ENCODE data around the gene PRDM1.
"Not testable (repeated sequence)": the region's sequence is repeated elsewhere in the genome, so short reads cannot be mapped to it uniquely, and the experiment has no call there.

PRDM1 gene

GRCh38 chr6:106134087-106134770 lies 48.1 kb downstream of the PRDM1 start:
- in situ Hi-C loops (cut with HindIII; ENCODE audit: low sequenced_read_pairs): no loop called here

DNA sequence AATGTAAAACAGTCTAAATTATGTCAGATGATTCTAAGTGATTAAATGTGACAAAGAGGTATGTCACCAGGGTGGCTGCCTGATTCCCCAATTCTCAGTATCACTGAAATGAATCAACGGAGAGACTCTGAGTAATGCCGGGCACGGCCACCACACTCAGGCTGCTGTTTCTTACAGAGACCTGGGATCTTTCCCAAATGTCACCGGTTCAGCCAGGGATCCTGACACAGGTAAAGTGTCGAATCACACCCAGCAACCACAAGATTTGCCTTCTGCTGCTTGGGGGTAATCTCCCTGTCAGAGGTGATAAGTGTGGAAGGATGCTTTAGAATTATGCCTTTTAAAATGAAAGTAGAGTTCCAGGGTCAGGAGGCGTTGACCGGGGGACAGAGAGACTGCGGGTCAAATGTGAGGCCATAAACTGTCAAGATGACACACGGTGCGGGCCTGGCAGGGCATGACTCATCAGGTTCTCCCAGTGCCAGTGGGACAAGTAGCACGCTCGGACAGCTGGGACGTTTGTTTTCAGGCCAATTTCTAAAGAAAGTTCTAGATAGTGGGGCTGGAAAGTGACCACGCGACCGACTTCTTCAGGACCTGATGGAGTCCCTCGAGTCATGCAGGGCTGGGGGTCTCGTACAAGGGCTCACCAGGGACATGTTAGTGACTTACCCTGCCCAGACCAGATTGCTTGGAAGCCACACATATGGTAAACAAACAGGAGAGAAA lies 48.9 kb downstream of the PRDM1 start:
- in situ Hi-C loops (cut with HindIII; ENCODE audit: low sequenced_read_pairs): no loop called here

- in situ Hi-C loops (cut with HindIII; ENCODE audit: low sequenced_read_pairs): no loop called here
Measured at GRCh38 chr6:106135911-106136571, 49.9 kb downstream of the PRDM1 start.

GRCh38 chr6:106136845-106137244 lies 50.7 kb downstream of the PRDM1 start:
- in situ Hi-C loops (cut with HindIII; ENCODE audit: low sequenced_read_pairs): no loop called here

DNA sequence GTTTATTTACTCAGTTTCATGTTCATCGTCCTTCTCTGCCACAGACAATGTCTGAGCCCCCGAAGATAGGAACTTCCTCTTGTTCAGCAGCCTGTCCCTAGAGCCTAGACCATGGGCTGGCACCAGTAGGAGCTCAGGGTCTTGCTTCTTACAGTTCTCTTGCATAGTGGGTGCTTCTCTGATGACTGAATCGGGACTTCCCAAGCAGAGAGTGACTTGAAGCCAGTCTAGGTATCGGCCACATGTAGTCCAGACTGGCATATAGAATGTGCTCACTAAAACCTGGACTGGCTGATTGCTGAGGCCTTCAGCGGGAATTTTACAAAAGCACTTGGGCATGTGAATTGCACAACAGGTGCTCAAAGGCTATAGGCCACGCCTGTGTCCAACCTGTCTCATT lies 52.0 kb downstream of the PRDM1 start:
- in situ Hi-C loops (cut with HindIII; ENCODE audit: low sequenced_read_pairs): no loop called here

- in situ Hi-C loops (cut with HindIII; ENCODE audit: low sequenced_read_pairs): no loop called here
Measured at GRCh38 chr6:106141441-106142237, 55.5 kb downstream of the PRDM1 start.

DNA sequence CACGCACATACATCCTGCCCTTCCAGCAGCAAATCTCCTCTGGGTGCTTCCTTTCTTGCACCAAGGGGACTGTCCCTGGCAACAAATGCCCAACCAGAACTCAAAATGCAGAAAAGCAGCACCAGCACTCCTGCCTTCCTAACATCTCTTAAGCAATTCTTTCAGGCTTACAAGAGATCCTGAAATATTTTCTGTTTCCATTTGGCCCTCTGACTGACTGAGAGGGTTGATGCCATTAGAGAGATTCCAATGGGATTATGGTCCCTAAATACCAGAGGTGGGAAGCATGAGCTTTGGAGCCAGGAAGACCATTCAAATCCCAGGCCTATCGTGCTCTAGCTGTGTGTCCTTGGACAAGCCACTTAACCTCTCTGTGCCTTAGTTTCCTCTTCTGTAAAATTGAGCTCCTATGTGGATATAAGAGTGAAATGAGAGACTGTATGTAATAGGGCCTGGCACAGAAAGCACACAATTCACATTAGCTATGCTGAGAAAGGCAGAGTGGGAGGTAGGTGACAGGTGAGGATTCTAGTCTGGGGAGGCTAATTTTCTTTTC lies 56.8 kb downstream of the PRDM1 start:
- in situ Hi-C loops (cut with HindIII; ENCODE audit: low sequenced_read_pairs): no loop called here

GRCh38 chr6:106143665-106144064 lies 57.5 kb downstream of the PRDM1 start:
- in situ Hi-C loops (cut with HindIII; ENCODE audit: low sequenced_read_pairs): no loop called here

DNA sequence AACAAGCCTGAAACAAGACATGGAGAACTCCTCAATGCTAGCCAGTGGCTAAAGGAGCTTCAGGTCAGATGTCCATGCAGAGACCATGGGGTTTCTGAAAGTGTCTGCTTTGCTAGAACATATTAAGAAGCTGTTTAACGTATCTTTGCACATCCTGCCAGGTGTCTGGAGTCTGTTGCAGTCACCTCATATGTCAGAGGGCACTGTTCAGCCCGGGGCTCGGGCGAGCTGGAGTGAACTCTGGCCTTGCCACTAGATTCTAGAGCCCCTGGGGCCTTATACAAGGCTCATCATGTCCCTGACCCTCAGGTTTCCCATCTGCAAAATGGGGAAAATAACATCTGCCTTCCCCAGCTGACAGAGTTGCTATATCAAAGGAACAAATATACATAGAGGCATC lies 59.0 kb downstream of the PRDM1 start:
- in situ Hi-C loops (cut with HindIII; ENCODE audit: low sequenced_read_pairs): no loop called here

DNA sequence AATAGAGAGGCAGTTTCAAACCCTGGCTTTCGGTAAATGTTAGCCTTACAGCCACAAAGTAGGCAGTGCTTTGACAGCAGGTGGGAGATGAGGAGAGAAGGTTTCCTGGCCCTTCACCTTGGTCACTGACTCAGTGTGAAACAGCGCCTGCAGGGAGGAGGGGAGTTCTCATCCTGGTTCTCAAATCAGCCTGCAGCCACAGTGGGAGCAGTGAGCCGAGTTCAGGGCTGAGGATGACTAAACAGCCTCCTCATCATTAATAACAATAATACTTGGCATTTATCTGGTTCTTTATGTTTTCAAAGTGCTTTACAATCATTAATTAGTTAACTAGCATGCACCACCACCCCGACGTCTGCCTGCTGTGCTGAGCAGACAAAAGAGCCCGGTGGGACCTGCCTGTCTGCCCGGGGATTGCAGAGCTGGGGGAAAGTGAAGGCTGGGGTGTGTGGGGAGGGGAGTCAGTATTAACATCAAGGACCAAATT lies 59.6 kb downstream of the PRDM1 start:
- in situ Hi-C loops (cut with HindIII; ENCODE audit: low sequenced_read_pairs): no loop called here

DNA sequence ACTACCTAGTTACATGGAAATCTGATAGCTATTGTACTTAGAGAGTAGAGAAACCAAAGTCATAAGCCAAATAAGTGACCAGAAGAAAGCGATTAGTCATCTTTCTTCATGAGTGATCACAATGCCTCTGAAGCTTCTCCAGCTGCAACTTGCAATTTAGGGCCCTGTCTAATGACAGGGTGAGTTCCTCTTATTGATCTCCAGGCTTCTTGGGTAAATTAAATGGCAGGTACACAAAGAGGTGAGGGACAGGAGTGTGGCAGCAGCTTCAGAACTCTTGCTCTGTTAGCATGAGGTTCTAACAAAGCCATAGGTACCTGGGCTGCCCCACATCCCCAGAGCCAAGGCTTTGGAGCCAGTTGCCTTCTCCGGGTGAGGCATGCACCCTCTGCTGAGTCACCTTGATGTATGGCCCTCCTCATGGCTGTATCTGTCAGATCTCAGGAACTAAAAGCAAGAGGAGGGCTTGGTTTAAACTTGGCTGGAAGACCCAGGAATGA lies 60.8 kb downstream of the PRDM1 start:
- in situ Hi-C loops (cut with HindIII; ENCODE audit: low sequenced_read_pairs): no loop called here

DNA sequence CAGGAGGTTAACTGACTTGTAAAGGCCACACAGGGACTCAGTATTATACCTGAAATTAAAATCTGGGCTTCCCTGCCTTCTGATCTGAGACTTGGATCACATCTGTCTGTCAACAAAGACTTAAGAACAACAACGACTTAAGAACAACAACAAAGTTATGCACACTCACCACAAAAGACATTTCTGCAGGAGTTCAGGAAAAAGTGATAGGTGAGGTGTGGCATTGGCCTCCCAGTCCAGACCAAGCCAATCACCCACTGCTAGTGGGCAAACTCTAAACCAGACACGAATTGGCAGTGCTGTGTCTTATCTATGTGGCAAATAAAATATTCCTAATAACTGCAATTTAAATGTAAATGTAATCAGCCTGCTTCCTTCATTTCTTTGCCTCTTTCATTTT lies 61.3 kb downstream of the PRDM1 start:
- in situ Hi-C loops (cut with HindIII; ENCODE audit: low sequenced_read_pairs): no loop called here

- in situ Hi-C loops (cut with HindIII; ENCODE audit: low sequenced_read_pairs): no loop called here
Measured at GRCh38 chr6:106149472-106150069, 63.4 kb downstream of the PRDM1 start.

GRCh38 chr6:106152476-106152875 lies 66.3 kb downstream of the PRDM1 start:
- in situ Hi-C loops (cut with HindIII; ENCODE audit: low sequenced_read_pairs): not testable (repeated sequence)

DNA sequence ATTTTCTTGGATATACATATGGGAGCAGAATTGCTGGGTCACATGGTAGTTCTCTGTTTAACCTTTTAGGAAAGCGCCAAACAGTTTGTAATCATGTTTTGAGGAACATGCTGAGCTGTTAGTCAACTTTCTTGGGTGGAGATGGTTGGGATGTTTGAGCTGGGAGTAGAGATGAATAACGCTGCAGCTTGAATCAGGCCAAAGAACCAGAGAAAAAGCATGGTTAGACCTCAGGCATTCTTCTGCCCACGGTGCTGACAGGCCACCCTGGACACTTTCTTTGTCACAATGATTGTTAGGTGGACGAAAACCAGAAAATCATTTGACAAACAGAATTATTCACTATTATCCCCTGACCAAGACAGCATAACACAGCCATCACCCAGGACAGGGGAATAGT lies 66.8 kb downstream of the PRDM1 start:
- in situ Hi-C loops (cut with HindIII; ENCODE audit: low sequenced_read_pairs): no loop called here

- in situ Hi-C loops (cut with HindIII; ENCODE audit: low sequenced_read_pairs): no loop called here
Measured at GRCh38 chr6:106154326-106154725, 68.2 kb downstream of the PRDM1 start.

DNA sequence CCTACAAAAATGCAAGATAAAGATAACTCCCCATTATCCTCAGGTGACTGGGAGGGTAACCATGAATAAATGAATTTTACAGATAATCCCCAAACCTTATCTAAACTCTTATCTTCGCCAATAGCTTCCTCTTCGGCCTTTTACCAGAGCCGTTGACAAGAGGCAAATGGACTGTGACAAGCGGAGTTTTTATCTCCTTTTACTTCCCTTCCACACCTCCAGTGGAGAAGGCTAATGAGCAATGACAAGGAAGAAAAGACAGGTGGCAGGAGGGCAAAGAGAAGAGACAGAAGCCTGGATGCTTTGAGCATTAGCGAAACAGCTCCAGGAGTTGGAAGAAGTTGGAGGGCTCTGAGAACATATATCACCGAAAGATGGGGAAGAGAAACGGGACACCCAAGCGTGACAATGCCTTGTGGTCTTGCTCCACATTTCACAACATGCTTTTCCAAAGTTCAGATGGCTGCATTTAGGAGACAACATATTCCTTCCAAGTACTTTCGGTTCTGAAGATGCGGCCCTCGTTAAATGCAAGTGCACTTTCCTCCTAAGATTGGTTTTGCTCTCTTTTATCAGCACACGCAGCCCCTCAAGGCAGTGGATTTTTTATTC lies 69.2 kb downstream of the PRDM1 start:
- in situ Hi-C loops (cut with HindIII; ENCODE audit: low sequenced_read_pairs): no loop called here

DNA sequence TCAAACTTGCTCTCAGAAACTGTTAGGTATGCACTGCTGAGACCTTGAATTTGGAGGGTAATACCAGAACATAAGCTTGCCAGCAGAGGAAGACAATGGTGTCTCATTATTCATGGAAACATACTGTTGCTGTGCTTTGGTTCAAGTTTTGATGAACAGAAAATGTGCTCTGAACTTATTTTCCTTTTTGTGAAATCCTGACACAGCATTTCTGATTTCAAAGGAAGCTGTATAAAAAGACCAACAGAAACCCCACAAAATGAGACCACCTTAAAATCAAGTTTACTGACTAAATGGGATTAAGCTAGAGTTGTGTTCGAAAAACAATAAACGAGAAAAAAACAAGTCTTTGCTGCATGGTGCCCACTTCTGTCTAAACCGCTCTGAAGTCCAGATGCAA lies 70.3 kb downstream of the PRDM1 start:
- in situ Hi-C loops (cut with HindIII; ENCODE audit: low sequenced_read_pairs): no loop called here

DNA sequence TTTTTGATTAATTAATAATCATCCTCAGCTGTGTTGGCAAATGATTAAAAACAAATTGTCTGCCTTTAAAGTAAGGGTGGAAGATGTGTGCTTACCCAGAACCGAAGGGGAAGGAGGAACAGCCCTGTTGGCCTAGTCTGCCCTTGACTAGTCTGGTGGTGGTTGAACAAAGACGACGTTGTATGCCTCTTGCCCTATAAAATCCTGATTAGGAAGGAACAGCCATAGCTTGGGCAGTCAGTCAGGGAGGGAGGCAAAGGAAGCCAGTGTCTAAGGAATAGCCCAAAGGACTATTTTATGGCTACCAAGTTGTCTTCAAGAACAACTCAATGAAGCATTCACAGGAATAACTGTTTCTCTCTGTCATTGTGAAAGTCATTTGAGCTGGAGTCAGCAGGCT lies 70.7 kb downstream of the PRDM1 start:
- in situ Hi-C loops (cut with HindIII; ENCODE audit: low sequenced_read_pairs): no loop called here

GRCh38 chr6:106158816-106159215 lies 72.7 kb downstream of the PRDM1 start:
- in situ Hi-C loops (cut with HindIII; ENCODE audit: low sequenced_read_pairs): no loop called here
